Neural cell (in vitro differentiated cells): ENCODE data around the gene KRT85.

Experiments
- CTCF ChIP-seq: fragments of 450-650 bp; IDR thresholded peaks from 2 replicates; pipeline ENCODE4 v1.5.1; 2014; ENCODE audit warnings: antibody characterized with exemption, mild to moderate bottlenecking, moderate library complexity; ENCODE audit not compliant: poor library complexity, severe bottlenecking
- EZH2 ChIP-seq: fragments of 200-600, 300-800 bp; shearing (Covaris generic), sonication (generic); IDR thresholded peaks from 2 replicates; pipeline ENCODE4 v1.6.1; 2014; ENCODE audit warnings: antibody characterized with exemption, low read length, borderline replicate concordance, mild to moderate bottlenecking; ENCODE audit not compliant: insufficient read depth, poor library complexity, severe bottlenecking
- REST ChIP-seq: IDR thresholded peaks from 2 replicates; pipeline ENCODE4 v1.6.1; 2012; ENCODE audit warnings: borderline replicate concordance

DNA sequence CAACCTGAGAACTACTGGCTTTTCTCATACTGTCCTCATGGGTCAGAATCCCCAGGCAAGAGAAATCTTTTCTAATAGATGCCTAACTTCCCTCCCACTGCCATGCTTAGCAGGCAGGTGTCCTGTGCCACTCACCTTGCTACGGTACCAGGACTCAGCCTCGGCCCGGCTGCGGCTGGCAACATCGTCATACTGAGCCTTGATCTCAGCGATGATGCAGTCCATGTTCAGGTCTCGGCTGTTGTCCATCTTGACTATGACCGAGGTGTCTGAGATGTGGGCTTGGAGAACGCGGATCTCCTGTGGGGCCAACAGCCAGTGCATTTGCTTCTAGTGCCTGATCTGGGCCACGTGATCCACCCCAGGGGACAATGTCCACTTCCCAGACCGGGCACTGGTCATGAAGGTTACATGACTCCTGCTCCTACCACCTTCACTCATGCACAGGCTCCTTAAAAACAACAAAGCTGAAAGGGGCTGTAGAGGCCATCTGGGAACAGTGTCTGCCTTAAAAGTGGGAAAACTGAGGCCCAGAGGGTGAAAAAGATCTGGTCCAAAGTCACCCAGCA lies 4.1 kb downstream of the KRT85 start:
- no peak for TF ChIP-seq CTCF
- TF ChIP-seq REST: no peak
- no peak for TF ChIP-seq EZH2
